ENCODE measurements around the gene TK2. TPM values are rescaled to one million over a fixed set of nuclear protein-coding genes. Genes with fewer than 3 reads are reported as not detected.

The TK2 gene
- total RNA-seq, 1 donor from 2014 or later = 33.2 TPM

DNA sequence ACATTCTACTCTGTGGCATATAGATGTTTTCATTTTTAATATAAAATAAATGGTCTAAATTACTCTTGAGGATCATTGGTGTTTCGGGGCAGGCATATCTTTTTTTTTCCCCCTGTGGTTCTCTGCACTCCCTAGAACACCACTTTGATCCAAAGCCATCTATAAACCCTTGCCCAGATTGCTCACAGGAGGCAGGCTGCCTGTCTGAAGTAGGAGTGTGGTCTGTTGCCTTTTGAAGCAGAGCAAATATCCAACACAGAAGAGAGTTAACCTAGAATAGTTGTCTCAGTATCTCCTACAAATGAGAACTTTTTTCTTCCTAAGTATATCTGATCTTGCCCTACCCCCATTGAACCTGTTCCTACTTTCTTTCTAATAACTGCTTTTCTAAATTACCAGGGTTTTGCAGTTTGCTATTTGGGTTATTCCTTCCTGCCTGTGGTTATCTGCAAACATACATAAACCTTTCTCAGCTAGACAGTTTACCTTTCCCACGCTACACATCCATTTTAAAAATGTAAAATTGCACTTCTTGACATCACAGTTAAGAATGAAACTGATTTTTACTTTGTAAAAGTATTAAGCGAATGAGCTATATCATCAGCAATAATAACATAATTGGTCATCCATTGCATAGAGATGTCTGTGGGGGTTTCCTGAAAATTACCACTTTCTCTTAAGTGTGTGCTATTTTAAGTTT lies 11.6 kb upstream of the TK2 start:
- TF ChIP-seq, protein P1, sequence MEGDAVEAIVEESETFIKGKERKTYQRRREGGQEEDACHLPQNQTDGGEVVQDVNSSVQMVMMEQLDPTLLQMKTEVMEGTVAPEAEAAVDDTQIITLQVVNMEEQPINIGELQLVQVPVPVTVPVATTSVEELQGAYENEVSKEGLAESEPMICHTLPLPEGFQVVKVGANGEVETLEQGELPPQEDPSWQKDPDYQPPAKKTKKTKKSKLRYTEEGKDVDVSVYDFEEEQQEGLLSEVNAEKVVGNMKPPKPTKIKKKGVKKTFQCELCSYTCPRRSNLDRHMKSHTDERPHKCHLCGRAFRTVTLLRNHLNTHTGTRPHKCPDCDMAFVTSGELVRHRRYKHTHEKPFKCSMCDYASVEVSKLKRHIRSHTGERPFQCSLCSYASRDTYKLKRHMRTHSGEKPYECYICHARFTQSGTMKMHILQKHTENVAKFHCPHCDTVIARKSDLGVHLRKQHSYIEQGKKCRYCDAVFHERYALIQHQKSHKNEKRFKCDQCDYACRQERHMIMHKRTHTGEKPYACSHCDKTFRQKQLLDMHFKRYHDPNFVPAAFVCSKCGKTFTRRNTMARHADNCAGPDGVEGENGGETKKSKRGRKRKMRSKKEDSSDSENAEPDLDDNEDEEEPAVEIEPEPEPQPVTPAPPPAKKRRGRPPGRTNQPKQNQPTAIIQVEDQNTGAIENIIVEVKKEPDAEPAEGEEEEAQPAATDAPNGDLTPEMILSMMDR (IDR thresholded peaks at IDR 0.05) = no peak

GRCh38 chr16:66560107-66560506 lies 10.2 kb upstream of the TK2 start:
- H3K4me3 Mint-ChIP-seq (ENCODE audit: unreplicated experiment) = no peak overlapping the region
- H3K4me1 Mint-ChIP-seq (ENCODE audit: unreplicated experiment) = peaks cover 8% of the 10 kb centered on the region
- no peaks in the 10 kb centered on the region for H3K9me3 Mint-ChIP-seq (ENCODE audit: unreplicated experiment)
- no peaks in the 10 kb centered on the region for H3K27me3 Mint-ChIP-seq (ENCODE audit: unreplicated experiment)
- TF ChIP-seq, protein P1 (IDR thresholded peaks at IDR 0.05) = no peak
- H3K27ac Mint-ChIP-seq (ENCODE audit: unreplicated experiment) = no peak overlapping the region
- no peak for DNase-seq (ENCODE audit: extremely low spot score, unreplicated experiment)
- peaks cover 22% of the 10 kb centered on the region for H3K36me3 Mint-ChIP-seq (ENCODE audit: unreplicated experiment)

More for the DNA sequence above, 11.6 kb upstream of the TK2 start:
- H3K9me3 Mint-ChIP-seq (ENCODE audit: unreplicated experiment) = no peaks in the 10 kb centered on the region
- no peak overlapping the region for H3K4me3 Mint-ChIP-seq (ENCODE audit: unreplicated experiment)
- no peaks in the 10 kb centered on the region for H3K4me1 Mint-ChIP-seq (ENCODE audit: unreplicated experiment)
- no peak for DNase-seq (ENCODE audit: extremely low spot score, unreplicated experiment)
- no peaks in the 10 kb centered on the region for H3K27me3 Mint-ChIP-seq (ENCODE audit: unreplicated experiment)
- no peak overlapping the region for H3K27ac Mint-ChIP-seq (ENCODE audit: unreplicated experiment)
- H3K36me3 Mint-ChIP-seq (ENCODE audit: unreplicated experiment) = peaks cover 27% of the 10 kb centered on the region

- H3K27me3 Mint-ChIP-seq (ENCODE audit: unreplicated experiment) = no peaks in the 10 kb centered on the region
- H3K27ac Mint-ChIP-seq (ENCODE audit: unreplicated experiment) = no peak overlapping the region
- H3K9me3 Mint-ChIP-seq (ENCODE audit: unreplicated experiment) = no peaks in the 10 kb centered on the region
- TF ChIP-seq, protein P1 (IDR thresholded peaks at IDR 0.05) = no peak
- peaks cover 13% of the 10 kb centered on the region for H3K36me3 Mint-ChIP-seq (ENCODE audit: unreplicated experiment)
- peaks cover 50% of the 10 kb centered on the region for H3K4me1 Mint-ChIP-seq (ENCODE audit: unreplicated experiment)
- no peak for DNase-seq (ENCODE audit: extremely low spot score, unreplicated experiment)
- no peak overlapping the region for H3K4me3 Mint-ChIP-seq (ENCODE audit: unreplicated experiment)
Observed at GRCh38 chr16:66554495-66554894, 4.6 kb upstream of the TK2 start.

GRCh38 chr16:66554021-66554420 lies 4.1 kb upstream of the TK2 start:
- Mint-ChIP-seq H3K9me3 (ENCODE audit: unreplicated experiment) (no peaks in the 10 kb centered on the region), H3K4me1 (ENCODE audit: unreplicated experiment) (peaks cover 52% of the 10 kb centered on the region), H3K36me3 (ENCODE audit: unreplicated experiment) (peaks cover 13% of the 10 kb centered on the region), H3K27ac (ENCODE audit: unreplicated experiment) (no peak overlapping the region), H3K4me3 (ENCODE audit: unreplicated experiment) (peak overlapping the region; percentile 93), H3K27me3 (ENCODE audit: unreplicated experiment) (no peaks in the 10 kb centered on the region)
- no peak for DNase-seq (ENCODE audit: extremely low spot score, unreplicated experiment)
- TF ChIP-seq, protein P1 (IDR thresholded peaks at IDR 0.05) = no peak

GRCh38 chr16:66553223-66553622 lies 3.3 kb upstream of the TK2 start:
- TF ChIP-seq, protein P1 (IDR thresholded peaks at IDR 0.05) = no peak
- DNase-seq (ENCODE audit: extremely low spot score, unreplicated experiment) = no peak
- Mint-ChIP-seq H3K4me3 (ENCODE audit: unreplicated experiment) (peak overlapping the region; percentile 93), H3K36me3 (ENCODE audit: unreplicated experiment) (peaks cover 11% of the 10 kb centered on the region), H3K4me1 (ENCODE audit: unreplicated experiment) (peaks cover 60% of the 10 kb centered on the region), H3K27ac (ENCODE audit: unreplicated experiment) (peak overlapping the region; percentile 58), H3K9me3 (ENCODE audit: unreplicated experiment) (no peaks in the 10 kb centered on the region), H3K27me3 (ENCODE audit: unreplicated experiment) (no peaks in the 10 kb centered on the region)

All from osteocyte (in vitro differentiated cells).